GM13976 (cell line): ENCODE measurements around the gene DCST2.

ENCODE experiments used
- DNase-seq: peaks from one replicate; pipeline ENCODE4 v3.0.0; 2012; ENCODE audit warnings: low spot score
- in situ Hi-C: fragments of 300-500 bp; cut with MboI; formaldehyde crosslinking; loops from one replicate; pipeline ENCODE4 v1.12.0; 2022; ENCODE audit warnings: low sequenced_read_pairs, mixed read lengths, inconsistent platforms; ENCODE audit not compliant: unreplicated experiment
- TF ChIP-seq, protein P1 (sequence below): IDR thresholded peaks from 2 replicates; pipeline ENCODE4 v1.5.1; 2012; ENCODE audit warnings: borderline replicate concordance, mild to moderate bottlenecking; ENCODE audit not compliant: insufficient read depth; ENCODE audit errors: extremely low read depth, missing control alignments, control extremely low read depth

Gene DCST2

DNA sequence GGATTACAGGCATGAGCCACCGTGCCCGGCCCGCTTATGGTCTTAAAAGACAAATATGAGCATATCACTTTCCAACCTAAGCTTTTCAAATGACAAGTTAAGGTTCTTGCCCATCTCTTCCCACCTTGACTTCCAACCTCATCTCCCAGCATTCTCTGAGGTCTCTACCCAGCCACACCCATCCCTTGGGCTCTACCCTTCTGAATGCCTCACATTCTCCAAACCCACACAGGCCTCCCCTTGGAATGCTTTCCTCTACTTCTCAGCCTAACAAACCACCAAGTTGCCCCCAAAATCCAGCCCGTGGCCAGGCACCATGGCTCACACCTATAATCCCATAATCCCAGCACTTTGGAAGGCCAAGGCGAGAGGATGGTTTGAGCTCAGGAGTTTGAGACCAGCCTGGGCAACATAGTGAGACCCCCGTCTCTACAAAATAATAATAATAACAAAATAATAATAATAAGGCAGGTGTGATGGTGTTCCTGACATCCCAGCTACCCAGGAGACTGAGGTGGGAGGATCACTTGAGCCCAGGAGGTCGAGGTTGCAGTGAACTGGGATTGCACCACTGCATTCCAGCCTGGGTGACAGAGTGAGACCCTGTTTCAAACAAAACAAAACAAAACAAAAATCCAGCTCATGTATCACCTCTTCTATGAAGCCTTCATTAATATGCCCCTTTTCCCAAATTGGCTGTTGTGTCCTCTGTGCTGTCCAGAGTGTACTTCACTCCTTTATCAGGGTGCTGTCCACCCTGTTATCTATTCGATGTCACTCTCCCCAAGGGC, 11.2 kb downstream of the DCST2 start:
- DNase-seq = no peak
- in situ Hi-C loops = no loop called here
- TF ChIP-seq, protein P1, sequence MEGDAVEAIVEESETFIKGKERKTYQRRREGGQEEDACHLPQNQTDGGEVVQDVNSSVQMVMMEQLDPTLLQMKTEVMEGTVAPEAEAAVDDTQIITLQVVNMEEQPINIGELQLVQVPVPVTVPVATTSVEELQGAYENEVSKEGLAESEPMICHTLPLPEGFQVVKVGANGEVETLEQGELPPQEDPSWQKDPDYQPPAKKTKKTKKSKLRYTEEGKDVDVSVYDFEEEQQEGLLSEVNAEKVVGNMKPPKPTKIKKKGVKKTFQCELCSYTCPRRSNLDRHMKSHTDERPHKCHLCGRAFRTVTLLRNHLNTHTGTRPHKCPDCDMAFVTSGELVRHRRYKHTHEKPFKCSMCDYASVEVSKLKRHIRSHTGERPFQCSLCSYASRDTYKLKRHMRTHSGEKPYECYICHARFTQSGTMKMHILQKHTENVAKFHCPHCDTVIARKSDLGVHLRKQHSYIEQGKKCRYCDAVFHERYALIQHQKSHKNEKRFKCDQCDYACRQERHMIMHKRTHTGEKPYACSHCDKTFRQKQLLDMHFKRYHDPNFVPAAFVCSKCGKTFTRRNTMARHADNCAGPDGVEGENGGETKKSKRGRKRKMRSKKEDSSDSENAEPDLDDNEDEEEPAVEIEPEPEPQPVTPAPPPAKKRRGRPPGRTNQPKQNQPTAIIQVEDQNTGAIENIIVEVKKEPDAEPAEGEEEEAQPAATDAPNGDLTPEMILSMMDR = no peak

DNA sequence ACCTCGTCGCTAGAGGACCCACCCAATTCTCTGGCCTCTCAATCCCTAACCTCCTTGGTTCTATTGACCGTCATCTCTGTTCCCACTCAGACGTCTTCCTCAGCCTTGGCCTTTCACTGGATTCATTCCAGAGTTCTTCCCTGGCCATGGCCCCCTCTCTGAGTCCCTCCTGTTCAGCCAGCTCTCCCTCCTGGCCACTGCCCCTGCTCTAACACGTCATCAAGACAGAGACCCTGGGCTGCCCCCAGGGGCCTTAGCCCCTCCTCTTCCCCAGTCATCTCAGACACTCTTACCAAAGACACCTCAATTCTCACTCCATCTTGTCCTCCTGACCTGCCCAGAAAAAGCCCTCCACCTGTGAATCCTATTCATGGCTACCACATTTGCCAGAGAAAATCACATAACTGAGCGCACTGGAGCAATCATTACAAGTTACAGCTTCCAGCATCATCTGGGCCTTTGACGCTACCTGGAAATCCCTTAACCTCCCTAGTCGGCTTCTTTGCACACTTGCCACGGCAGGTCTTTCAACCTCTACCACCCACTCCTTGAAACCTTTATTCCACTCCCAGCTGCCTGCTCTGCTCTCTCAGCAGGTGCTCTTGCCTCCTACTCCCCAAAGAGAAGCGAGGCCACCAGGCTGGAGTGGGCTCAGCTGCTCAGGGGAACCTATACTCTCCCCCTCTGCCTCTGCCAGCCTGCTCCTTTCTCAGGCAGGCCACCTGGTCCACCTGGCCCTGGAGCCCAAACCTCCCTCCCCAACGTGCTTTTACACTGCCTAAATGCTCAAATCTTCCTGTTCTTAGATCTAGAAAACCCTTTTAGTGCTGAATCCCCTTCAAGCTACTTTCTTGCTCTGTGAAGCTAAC, 14.0 kb downstream of the DCST2 start:
- TF ChIP-seq, protein P1 = no peak
- DNase-seq = no peak
- in situ Hi-C loops = no loop called here

DNA sequence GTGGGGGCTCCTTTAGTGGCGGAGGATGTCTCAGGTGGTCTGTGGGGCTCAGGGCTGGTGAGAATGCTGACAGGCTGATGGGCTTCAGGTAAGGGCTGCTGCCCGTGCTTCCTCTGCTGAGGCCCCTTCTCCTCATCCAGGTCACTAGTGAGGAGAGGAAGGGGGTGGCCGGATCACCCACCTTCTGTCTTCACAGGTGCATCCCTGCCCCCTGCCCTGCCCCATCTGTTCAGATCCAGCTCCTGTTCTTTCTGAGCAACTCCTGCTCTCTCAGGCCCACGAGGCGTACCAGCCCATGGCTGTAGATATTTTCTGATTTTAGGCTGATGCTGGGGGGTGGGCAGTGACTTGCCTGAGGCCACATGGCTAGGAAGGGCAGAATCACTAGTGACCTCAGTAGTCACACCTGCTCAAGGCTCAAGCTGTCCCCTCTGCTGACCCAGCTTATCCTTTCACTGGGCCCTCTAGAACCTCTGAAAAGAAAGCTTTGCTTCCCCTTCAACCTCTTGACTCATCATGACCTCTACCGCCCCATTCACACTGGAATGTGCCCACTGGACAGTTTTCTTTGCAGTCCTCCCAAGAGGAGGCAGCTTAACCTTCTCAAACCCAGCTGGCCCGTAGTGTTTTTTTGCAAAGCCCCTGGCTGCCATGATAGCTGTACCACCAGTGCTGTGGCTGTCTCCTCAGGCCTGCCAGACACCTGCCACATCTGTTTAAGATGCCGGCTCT, 14.8 kb downstream of the DCST2 start:
- in situ Hi-C loops = no loop called here
- no peak for DNase-seq

DNA sequence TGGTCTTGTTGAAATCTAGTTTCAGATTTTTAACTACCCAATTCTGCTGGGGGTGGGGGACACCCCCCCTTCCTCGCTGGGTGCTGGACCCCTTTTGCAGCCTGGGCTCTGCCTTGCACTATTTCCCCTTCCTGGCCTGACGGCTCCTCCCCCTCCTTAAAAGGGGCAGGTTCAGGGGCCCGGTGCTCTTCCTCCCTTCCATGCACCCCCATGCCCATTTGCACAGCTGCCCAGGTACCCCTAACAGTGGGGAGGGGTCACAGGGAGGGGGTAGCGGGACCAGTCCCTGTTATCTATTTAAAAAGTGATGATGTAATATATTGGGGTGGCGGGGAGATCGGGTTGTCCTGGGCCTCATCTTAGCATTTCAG, 15.7 kb downstream of the DCST2 start:
- DNase-seq = peak; percentile 66
- TF ChIP-seq, protein P1 = no peak
- in situ Hi-C loops = no loop called here

More for the DNA sequence above, 14.8 kb downstream of the DCST2 start:
- TF ChIP-seq, protein P1 = no peak

DNA sequence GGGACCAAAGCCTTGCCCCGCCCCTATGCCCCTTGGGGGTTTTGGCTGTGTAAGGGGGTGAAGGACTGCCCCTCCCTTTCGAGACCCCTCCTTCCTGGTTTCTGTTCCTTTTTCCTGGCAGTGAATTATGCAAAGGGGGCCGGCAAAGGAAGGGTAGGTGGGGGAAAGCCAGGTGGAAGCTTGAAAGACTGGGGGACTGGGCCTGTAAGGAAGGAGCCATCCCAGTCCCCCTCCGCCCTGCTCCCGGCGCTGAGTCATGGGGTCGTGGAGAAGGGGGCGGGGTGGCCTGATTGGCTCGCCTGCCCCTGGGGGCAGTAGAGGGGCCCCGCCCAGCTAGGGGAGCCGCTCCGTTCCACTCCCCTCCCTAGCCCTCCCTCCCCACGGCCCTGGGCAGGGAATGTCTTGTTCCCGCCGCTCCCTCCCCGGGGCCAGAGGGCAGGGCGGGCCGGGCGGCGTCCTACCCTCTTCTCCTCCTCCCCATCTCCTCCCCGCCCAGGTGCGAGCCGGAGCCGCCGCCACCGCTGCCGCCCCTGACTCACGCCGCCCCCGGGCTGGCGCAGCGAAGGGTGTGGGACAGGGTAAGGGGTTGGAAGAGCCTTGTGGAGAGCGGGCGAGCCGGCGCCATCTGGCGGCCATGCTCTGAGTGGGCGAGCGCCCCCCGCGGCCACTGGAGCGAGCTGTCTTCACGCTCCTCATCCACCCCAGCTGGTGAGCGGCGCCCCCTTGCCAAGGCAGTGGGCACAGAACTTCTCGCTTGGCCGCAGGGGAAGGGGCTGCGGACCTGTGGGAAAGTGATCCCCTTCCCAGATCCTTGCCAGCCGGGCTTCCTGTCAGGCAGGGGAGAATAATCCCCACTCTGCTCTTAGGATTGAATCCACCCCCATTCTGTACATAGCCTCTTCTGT, 16.3 kb downstream of the DCST2 start:
- in situ Hi-C loops = no loop called here
- TF ChIP-seq, protein P1 = peak; percentile 100
- peak; percentile 90 for DNase-seq
